Chondrocyte (in vitro differentiated cells): Measurements from ENCODE around the gene AGBL1. TPM values are rescaled to one million over a fixed set of nuclear protein-coding genes. Genes with fewer than 3 reads are reported as not detected.

Source experiments
- DNase-seq: peaks from one replicate; pipeline ENCODE4 v3.0.0; 2021; ENCODE audit warnings: mixed read lengths, low spot score
- H3K27ac Mint-ChIP-seq: one replicate; pipeline ENCODE4 v1.8.0; 2021; ENCODE audit warnings: mild to moderate bottlenecking, moderate library complexity, mixed read lengths; ENCODE audit not compliant: unreplicated experiment
- H3K27me3 Mint-ChIP-seq: 2 replicates; pipeline ENCODE4 v1.8.0; 2021; ENCODE audit warnings: low read depth, mixed read lengths
- H3K36me3 Mint-ChIP-seq: 2 replicates; pipeline ENCODE4 v1.8.0; 2021; ENCODE audit warnings: low read depth, mixed read lengths
- H3K4me1 Mint-ChIP-seq: 2 replicates; pipeline ENCODE4 v1.8.0; 2021; ENCODE audit warnings: low read depth, mild to moderate bottlenecking, mixed read lengths
- H3K4me3 Mint-ChIP-seq: one replicate; pipeline ENCODE4 v1.8.0; 2021; ENCODE audit warnings: mild to moderate bottlenecking, moderate library complexity, mixed read lengths; ENCODE audit not compliant: unreplicated experiment
- H3K9me3 Mint-ChIP-seq: 2 replicates; pipeline ENCODE4 v1.8.0; 2021; ENCODE audit warnings: low read depth, mixed read lengths
- CTCF ChIP-seq: fragments of 200-600 bp; sonication (generic); IDR thresholded peaks from 2 replicates; pipeline ENCODE4 v1.5.0; 2021; ENCODE audit warnings: antibody characterized with exemption, mild to moderate bottlenecking, moderate library complexity
- total RNA-seq: library from RNA; stranded (reverse); gene quantifications from 3 replicates; pipeline ENCODE4 v1.2.1, GENCODE V29; 2021

Gene AGBL1
- total RNA-seq, 1 donor from 2014 or later = not detected

- Mint-ChIP-seq H3K4me1 (no peaks in the 10 kb centered on the region), H3K9me3 (peaks cover 3% of the 10 kb centered on the region), H3K4me3 (no peak overlapping the region), H3K27ac (no peak overlapping the region), H3K27me3 (no peaks in the 10 kb centered on the region), H3K36me3 (no peaks in the 10 kb centered on the region)
- TF ChIP-seq CTCF = no peak
- DNase-seq = no peak
These were observed 402.0 kb downstream of the AGBL1 start for GRCh38 chr15:86481720-86482119.

GRCh38 chr15:86483936-86484335 lies 404.3 kb downstream of the AGBL1 start:
- Mint-ChIP-seq H3K9me3 (peaks cover 3% of the 10 kb centered on the region), H3K27me3 (no peaks in the 10 kb centered on the region), H3K4me3 (no peak overlapping the region), H3K27ac (no peak overlapping the region), H3K36me3 (no peaks in the 10 kb centered on the region), H3K4me1 (no peaks in the 10 kb centered on the region)
- DNase-seq = no peak
- TF ChIP-seq CTCF = no peak

GRCh38 chr15:86488046-86488445 lies 408.4 kb downstream of the AGBL1 start:
- H3K36me3 Mint-ChIP-seq = no peaks in the 10 kb centered on the region
- no peak for TF ChIP-seq CTCF
- no peaks in the 10 kb centered on the region for H3K9me3 Mint-ChIP-seq
- no peak overlapping the region for H3K4me3 Mint-ChIP-seq
- no peak overlapping the region for H3K27ac Mint-ChIP-seq
- no peaks in the 10 kb centered on the region for H3K27me3 Mint-ChIP-seq
- DNase-seq = no peak
- no peaks in the 10 kb centered on the region for H3K4me1 Mint-ChIP-seq

- no peak for TF ChIP-seq CTCF
- H3K27ac Mint-ChIP-seq = no peak overlapping the region
- peaks cover 3% of the 10 kb centered on the region for H3K9me3 Mint-ChIP-seq
- DNase-seq = no peak
- H3K4me1 Mint-ChIP-seq = no peaks in the 10 kb centered on the region
- no peaks in the 10 kb centered on the region for H3K27me3 Mint-ChIP-seq
- H3K4me3 Mint-ChIP-seq = no peak overlapping the region
- no peaks in the 10 kb centered on the region for H3K36me3 Mint-ChIP-seq
These were observed 410.3 kb downstream of the AGBL1 start for GRCh38 chr15:86489981-86490380.

GRCh38 chr15:86491118-86491517 lies 411.4 kb downstream of the AGBL1 start:
- DNase-seq = no peak
- Mint-ChIP-seq H3K27me3 (no peaks in the 10 kb centered on the region), H3K4me3 (no peak overlapping the region), H3K36me3 (no peaks in the 10 kb centered on the region), H3K27ac (no peak overlapping the region), H3K9me3 (peaks cover 3% of the 10 kb centered on the region), H3K4me1 (no peaks in the 10 kb centered on the region)
- TF ChIP-seq CTCF = no peak
